ENCODE results near the gene UGT1A4. TPM values are rescaled to one million over a fixed set of nuclear protein-coding genes. Genes with fewer than 3 reads are reported as not detected.
"Not testable (repeated sequence)": the region's sequence is repeated elsewhere in the genome, so short reads cannot be mapped to it uniquely, and the experiment has no call there.

Gene UGT1A4
- total RNA-seq, 1 donor from 2014 or later: not detected

GRCh38 chr2:233699424-233700027, 19.0 kb upstream of the UGT1A4 start:
- DNase-seq (ENCODE audit: low read depth in 2 of 2): no peak

GRCh38 chr2:233700028-233700635, 18.4 kb upstream of the UGT1A4 start:
- peak; percentile 58 to 81 for DNase-seq (ENCODE audit: low read depth in 2 of 2)

- DNase-seq (ENCODE audit: low read depth in 2 of 2): not testable (repeated sequence)
Observed at GRCh38 chr2:233700842-233701241, 17.7 kb upstream of the UGT1A4 start.

GRCh38 chr2:233702238-233702637, 16.3 kb upstream of the UGT1A4 start:
- no peak for DNase-seq (ENCODE audit: low read depth in 2 of 2)

GRCh38 chr2:233705911-233706506, 12.5 kb upstream of the UGT1A4 start:
- DNase-seq (ENCODE audit: low read depth in 2 of 2): no peak

GRCh38 chr2:233706720-233707119, 11.8 kb upstream of the UGT1A4 start:
- DNase-seq (ENCODE audit: low read depth in 2 of 2): no peak

- DNase-seq (ENCODE audit: low read depth in 2 of 2): peak in 1 of 2 donors; percentile 17
Observed at GRCh38 chr2:233707940-233708644, 10.4 kb upstream of the UGT1A4 start.

- no peak for DNase-seq (ENCODE audit: low read depth in 2 of 2)
Observed at GRCh38 chr2:233708942-233709341, 9.6 kb upstream of the UGT1A4 start.

GRCh38 chr2:233711312-233712008, 7.1 kb upstream of the UGT1A4 start:
- DNase-seq (ENCODE audit: low read depth in 2 of 2): peak; percentile 54 to 70

GRCh38 chr2:233712611-233713261, 5.8 kb upstream of the UGT1A4 start, which contains the start of gene UGT1A5:
TSS of gene UGT1A5 (plus strand) at chr2:233712907. CDS start at chr2:233712992, 85 bp downstream.
- DNase-seq (ENCODE audit: low read depth in 2 of 2): no peak

GRCh38 chr2:233713262-233713615, 5.3 kb upstream of the UGT1A4 start:
- DNase-seq (ENCODE audit: low read depth in 2 of 2): no peak

GRCh38 chr2:233714121-233714520, 4.4 kb upstream of the UGT1A4 start:
- no peak for DNase-seq (ENCODE audit: low read depth in 2 of 2)

- DNase-seq (ENCODE audit: low read depth in 2 of 2): no peak
Observed at GRCh38 chr2:233728723-233729301, 10.3 kb downstream of the UGT1A4 start, which contains the start of gene UGT1A3. TSS of gene UGT1A3 (plus strand) at chr2:233729042. CDS start at chr2:233729127, 85 bp downstream.

- DNase-seq (ENCODE audit: low read depth in 2 of 2): not testable (repeated sequence)
Observed at GRCh38 chr2:233736868-233737653, 18.5 kb downstream of the UGT1A4 start.

GRCh38 chr2:233740870-233741269, 22.3 kb downstream of the UGT1A4 start:
- no peak for DNase-seq (ENCODE audit: low read depth in 2 of 2)

GRCh38 chr2:233743464-233744259, 25.1 kb downstream of the UGT1A4 start:
- no peak for DNase-seq (ENCODE audit: low read depth in 2 of 2)

- no peak for DNase-seq (ENCODE audit: low read depth in 2 of 2)
Observed at GRCh38 chr2:233745073-233745755, 26.7 kb downstream of the UGT1A4 start.

GRCh38 chr2:233745838-233746237, 27.3 kb downstream of the UGT1A4 start:
- not testable (repeated sequence) for DNase-seq (ENCODE audit: low read depth in 2 of 2)

Measured in dermis microvascular lymphatic vessel endothelial cell (primary cell).